Right lobe of liver (tissue), 6 donors: Measurements from ENCODE around the gene GMIP. TPM values are rescaled to one million over a fixed set of nuclear protein-coding genes. Genes with fewer than 3 reads are reported as not detected.

Source experiments
- ATAC-seq, 4 donors: fragments of 200-7000 bp; cut with Tn5 transposase; one replicate each; pipeline ENCODE4 v1.9.1; 2020; ENCODE audit warnings: mild to moderate bottlenecking in 4 of 4, moderate library complexity in 4 of 4
- DNase-seq, 3 donors: peaks; one replicate each; pipeline ENCODE4 v3.0.0-alpha.2; 2020
- H3K27ac ChIP-seq, 3 donors: fragments of 200-600 bp; one replicate each; pipeline ENCODE4 v1.8.0; 2022
- H3K27me3 ChIP-seq, 2 donors: fragments of 200-600 bp; one replicate each; pipeline ENCODE4 v1.8.0; 2022
- H3K36me3 ChIP-seq, 4 donors: fragments of 200-600 bp; sonication (generic) in 1 of 4; one replicate each; pipeline versions ENCODE4 v1.5.1 to v1.8.0; 2017 to 2022; ENCODE audit warnings: control low read depth in 1 of 4
- H3K4me1 ChIP-seq, 4 donors: fragments of 200-600 bp; sonication (generic) in 1 of 4; one replicate each; pipeline versions ENCODE4 v1.5.1 to v1.8.0; 2017 to 2022; ENCODE audit warnings: control low read depth in 1 of 4
- H3K4me3 ChIP-seq, 3 donors: fragments of 200-600 bp; one replicate each; pipeline ENCODE4 v1.8.0; 2022
- H3K9me3 ChIP-seq, 4 donors: fragments of 200-600 bp; sonication (generic) in 1 of 4; one replicate each; pipeline versions ENCODE4 v1.5.1 to v1.8.0; 2017 to 2022; ENCODE audit warnings: control low read depth in 1 of 4
- POLR2A ChIP-seq: fragments of 450-650 bp; IDR thresholded peaks from one replicate; pipeline ENCODE4 v1.6.1; 2017; ENCODE audit warnings: antibody characterized with exemption, mild to moderate bottlenecking
- WGBS: methylation state at CpG from one replicate; pipeline ENCODE4 v1.1.6; 2018; ENCODE audit warnings: low coverage, low lambda C conversion rate; ENCODE audit not compliant: insufficient coverage; ENCODE audit errors: missing lambda C conversion rate; 5-methylcytosine and 5-hydroxymethylcytosine counted together
- intact Hi-C, 2 donors: fragments of 100-400 bp; cut with DNase I; formaldehyde crosslinking; loops; one replicate each; pipeline versions ENCODE4 v1.11.2 to v1.14.1; 2022
- total RNA-seq, 6 experiments: library from RNA; depleted of rRNA in 2 of 6; stranded (reverse); fragments of >200 nt in 2 of 6; fragmentation: NEBNext Ultra II Directional in 3 of 6; extraction: Animal tissue kit (Norgen Biotek cat#: 25700) in 3 of 6; gene quantifications; one replicate each; pipeline versions ENCODE4 v1.1.0 to v1.2.4, GENCODE V29; 2016 to 2023
- TF ChIP-seq, protein P1 (sequence below), 4 donors: fragments of 200-600 bp in 3 of 4; fragments of 450-650 bp in 1 of 4; IDR thresholded peaks; one replicate each; pipeline versions ENCODE4 v1.5.1 to v1.8.0; 2016 to 2022; ENCODE audit warnings: antibody characterized with exemption in 4 of 4, mild to moderate bottlenecking in 2 of 4
- donor health status: DM: no; HTN: yes; CAD: no.
- donor health status: DM: no; HTN: no; CAD: no.
- donor health status: DM: no; HTN: no; CAD: no.
- donor health status: DM: no; HTN: yes; CAD: no.
- donor health status: DM: no; HTN: yes; CAD: no.

Gene GMIP
- total RNA-seq, 6 experiments from 2014 or later: 3.5 to 8.0 (median 4.4) TPM

- 79% methylated on average over 6 of the region's 7 CpGs for WGBS
- Histone ChIP-seq H3K4me1 (no peaks in the 10 kb centered on the region), H3K27me3 (no peaks in the 10 kb centered on the region), H3K4me3 (no peak overlapping the region), H3K36me3 (no peaks in the 10 kb centered on the region), H3K27ac (no peak overlapping the region), H3K9me3 (no peaks in the 10 kb centered on the region)
- TF ChIP-seq, protein P1, sequence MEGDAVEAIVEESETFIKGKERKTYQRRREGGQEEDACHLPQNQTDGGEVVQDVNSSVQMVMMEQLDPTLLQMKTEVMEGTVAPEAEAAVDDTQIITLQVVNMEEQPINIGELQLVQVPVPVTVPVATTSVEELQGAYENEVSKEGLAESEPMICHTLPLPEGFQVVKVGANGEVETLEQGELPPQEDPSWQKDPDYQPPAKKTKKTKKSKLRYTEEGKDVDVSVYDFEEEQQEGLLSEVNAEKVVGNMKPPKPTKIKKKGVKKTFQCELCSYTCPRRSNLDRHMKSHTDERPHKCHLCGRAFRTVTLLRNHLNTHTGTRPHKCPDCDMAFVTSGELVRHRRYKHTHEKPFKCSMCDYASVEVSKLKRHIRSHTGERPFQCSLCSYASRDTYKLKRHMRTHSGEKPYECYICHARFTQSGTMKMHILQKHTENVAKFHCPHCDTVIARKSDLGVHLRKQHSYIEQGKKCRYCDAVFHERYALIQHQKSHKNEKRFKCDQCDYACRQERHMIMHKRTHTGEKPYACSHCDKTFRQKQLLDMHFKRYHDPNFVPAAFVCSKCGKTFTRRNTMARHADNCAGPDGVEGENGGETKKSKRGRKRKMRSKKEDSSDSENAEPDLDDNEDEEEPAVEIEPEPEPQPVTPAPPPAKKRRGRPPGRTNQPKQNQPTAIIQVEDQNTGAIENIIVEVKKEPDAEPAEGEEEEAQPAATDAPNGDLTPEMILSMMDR (IDR thresholded peaks at IDR 0.05): no peak
- no peak for TF ChIP-seq POLR2A
- ATAC-seq (no peak), DNase-seq (no peak)
- intact Hi-C loops: no loop called here
Measured at GRCh38 chr19:19619849-19620210, 23.6 kb downstream of the GMIP start.

- no peaks in the 10 kb centered on the region for H3K4me1 ChIP-seq
- H3K36me3 ChIP-seq: no peaks in the 10 kb centered on the region
- TF ChIP-seq POLR2A: no peak
- TF ChIP-seq, protein P1 (IDR thresholded peaks at IDR 0.05): no peak
- no peak for DNase-seq
- H3K4me3 ChIP-seq: no peak overlapping the region
- ATAC-seq: no peak
- H3K27ac ChIP-seq: no peak overlapping the region
- no peaks in the 10 kb centered on the region for H3K9me3 ChIP-seq
- no peaks in the 10 kb centered on the region for H3K27me3 ChIP-seq
- WGBS: 31% methylated on average over 16 of the region's 21 CpGs
- intact Hi-C loops: no loop called here
Measured at GRCh38 chr19:19619181-19619848, 24.1 kb downstream of the GMIP start.

- DNase-seq (peak; percentile 85 to 93 (median 90)), ATAC-seq (peak; percentile 95 to 99 (median 98))
- H3K9me3 ChIP-seq: no peaks in the 10 kb centered on the region
- intact Hi-C loops: no loop called here
- no peak within 1 kb of the TSS for H3K27ac ChIP-seq
- TF ChIP-seq, protein P1 (IDR thresholded peaks at IDR 0.05): no peak
- peak; percentile 23 for TF ChIP-seq POLR2A
- H3K27me3 ChIP-seq: no peaks in the 10 kb centered on the region
- H3K4me3 ChIP-seq: peak within 1 kb of the TSS in 1 of 3 donors; percentile 38
- WGBS: 14% methylated on average over 17 of the region's 80 CpGs
- no peaks in the 10 kb centered on the region for H3K4me1 ChIP-seq
- H3K36me3 ChIP-seq: no peaks in the 10 kb centered on the region
Measured at GRCh38 chr19:19618219-19619051, 25.0 kb downstream of the GMIP start, which contains the start of gene PBX4. TSS of gene PBX4 (minus strand) at chr19:19618687. CDS start at chr19:19618629, 58 bp downstream.

GRCh38 chr19:19615086-19615485 is 28.4 kb downstream of the GMIP start:
- H3K27ac ChIP-seq: no peak overlapping the region
- H3K27me3 ChIP-seq: no peaks in the 10 kb centered on the region
- no peaks in the 10 kb centered on the region for H3K4me1 ChIP-seq
- DNase-seq (no peak), ATAC-seq (no peak)
- TF ChIP-seq POLR2A: no peak
- TF ChIP-seq, protein P1 (IDR thresholded peaks at IDR 0.05): no peak
- 74% methylated on average over 3 of the region's 3 CpGs for whole genome bisulfite sequencing
- H3K9me3 ChIP-seq: no peaks in the 10 kb centered on the region
- no peaks in the 10 kb centered on the region for H3K36me3 ChIP-seq
- H3K4me3 ChIP-seq: no peak overlapping the region
- intact Hi-C loops: no loop called here
